Bone marrow (tissue), 2 donors: ENCODE data around the gene NTF3.
"Not testable (repeated sequence)": the region's sequence is repeated elsewhere in the genome, so short reads cannot be mapped to it uniquely, and the experiment has no call there.

Experiments
- DNase-seq, 2 donors: peaks; one replicate each; lab custom pipeline; 2025; lab: John Stamatoyannopoulos, UW

The NTF3 gene

GRCh38 chr12:5534426-5535199 lies 102.7 kb downstream of the NTF3 start:
- no peak for DNase-seq

- no peak for DNase-seq
These were observed 103.6 kb downstream of the NTF3 start for GRCh38 chr12:5535541-5535940.

- DNase-seq, result not testable (repeated sequence)
These were observed 105.2 kb downstream of the NTF3 start for GRCh38 chr12:5537026-5537615.

- DNase-seq, result no peak
These were observed 105.9 kb downstream of the NTF3 start for GRCh38 chr12:5537771-5538170.
